Osteocyte (in vitro differentiated cells): ENCODE results near the gene HIPK2. TPM values are rescaled to one million over a fixed set of nuclear protein-coding genes. Genes with fewer than 3 reads are reported as not detected.

Source experiments
- DNase-seq: peaks from one replicate; pipeline ENCODE4 v3.0.0; 2021; ENCODE audit warnings: mixed read lengths; ENCODE audit not compliant: unreplicated experiment; ENCODE audit errors: extremely low spot score
- H3K27ac Mint-ChIP-seq: one replicate; pipeline ENCODE4 v1.8.0; 2021; ENCODE audit warnings: mild to moderate bottlenecking, mixed read lengths; ENCODE audit not compliant: unreplicated experiment
- H3K27me3 Mint-ChIP-seq: one replicate; pipeline ENCODE4 v1.8.0; 2021; ENCODE audit warnings: mixed read lengths; ENCODE audit not compliant: unreplicated experiment
- H3K36me3 Mint-ChIP-seq: one replicate; pipeline ENCODE4 v1.8.0; 2021; ENCODE audit warnings: mixed read lengths; ENCODE audit not compliant: unreplicated experiment
- H3K4me1 Mint-ChIP-seq: one replicate; pipeline ENCODE4 v1.8.0; 2021; ENCODE audit warnings: mixed read lengths; ENCODE audit not compliant: unreplicated experiment
- H3K4me3 Mint-ChIP-seq: one replicate; pipeline ENCODE4 v1.8.0; 2021; ENCODE audit warnings: mild to moderate bottlenecking, moderate library complexity, mixed read lengths; ENCODE audit not compliant: unreplicated experiment
- H3K9me3 Mint-ChIP-seq: one replicate; pipeline ENCODE4 v1.8.0; 2021; ENCODE audit warnings: mixed read lengths; ENCODE audit not compliant: unreplicated experiment
- total RNA-seq: library from RNA; stranded (reverse); gene quantifications from 2 replicates; pipeline ENCODE4 v1.2.1, GENCODE V29; 2021
- TF ChIP-seq, protein P1 (sequence below): fragments of 200-600 bp; sonication (generic); IDR thresholded peaks from 2 replicates; pipeline ENCODE4 v1.5.0; 2021; ENCODE audit warnings: antibody characterized with exemption, mild to moderate bottlenecking, moderate library complexity

The HIPK2 gene
- total RNA-seq, 1 donor from 2014 or later = 90.8 TPM

DNA sequence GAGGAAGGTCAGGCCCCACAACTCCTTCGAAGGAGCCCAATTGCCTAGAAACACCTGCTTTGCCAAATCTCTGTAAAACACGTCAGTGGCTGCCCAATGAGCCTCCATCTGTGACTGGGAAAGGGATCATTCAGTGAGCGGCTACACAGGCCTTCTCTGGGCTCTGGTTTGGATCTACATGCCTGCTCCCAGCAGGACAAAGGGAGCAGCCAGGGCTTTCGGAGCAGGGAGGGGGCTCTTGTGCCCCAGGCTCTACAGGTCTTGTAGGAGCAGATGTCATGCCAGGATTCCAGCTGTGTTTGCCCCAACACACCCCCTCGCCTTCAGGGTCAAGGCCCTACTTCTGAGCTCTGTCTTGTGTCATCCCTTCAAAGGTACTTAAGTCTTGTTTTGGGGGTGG lies 180.8 kb downstream of the HIPK2 start:
- no peaks in the 10 kb centered on the region for H3K9me3 Mint-ChIP-seq
- TF ChIP-seq, protein P1, sequence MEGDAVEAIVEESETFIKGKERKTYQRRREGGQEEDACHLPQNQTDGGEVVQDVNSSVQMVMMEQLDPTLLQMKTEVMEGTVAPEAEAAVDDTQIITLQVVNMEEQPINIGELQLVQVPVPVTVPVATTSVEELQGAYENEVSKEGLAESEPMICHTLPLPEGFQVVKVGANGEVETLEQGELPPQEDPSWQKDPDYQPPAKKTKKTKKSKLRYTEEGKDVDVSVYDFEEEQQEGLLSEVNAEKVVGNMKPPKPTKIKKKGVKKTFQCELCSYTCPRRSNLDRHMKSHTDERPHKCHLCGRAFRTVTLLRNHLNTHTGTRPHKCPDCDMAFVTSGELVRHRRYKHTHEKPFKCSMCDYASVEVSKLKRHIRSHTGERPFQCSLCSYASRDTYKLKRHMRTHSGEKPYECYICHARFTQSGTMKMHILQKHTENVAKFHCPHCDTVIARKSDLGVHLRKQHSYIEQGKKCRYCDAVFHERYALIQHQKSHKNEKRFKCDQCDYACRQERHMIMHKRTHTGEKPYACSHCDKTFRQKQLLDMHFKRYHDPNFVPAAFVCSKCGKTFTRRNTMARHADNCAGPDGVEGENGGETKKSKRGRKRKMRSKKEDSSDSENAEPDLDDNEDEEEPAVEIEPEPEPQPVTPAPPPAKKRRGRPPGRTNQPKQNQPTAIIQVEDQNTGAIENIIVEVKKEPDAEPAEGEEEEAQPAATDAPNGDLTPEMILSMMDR = no peak
- H3K4me3 Mint-ChIP-seq = no peak overlapping the region
- peak; percentile 77 for DNase-seq
- H3K27me3 Mint-ChIP-seq = no peaks in the 10 kb centered on the region
- H3K27ac Mint-ChIP-seq = no peak overlapping the region
- H3K36me3 Mint-ChIP-seq = peaks cover 50% of the 10 kb centered on the region
- H3K4me1 Mint-ChIP-seq = peaks cover 3% of the 10 kb centered on the region

DNA sequence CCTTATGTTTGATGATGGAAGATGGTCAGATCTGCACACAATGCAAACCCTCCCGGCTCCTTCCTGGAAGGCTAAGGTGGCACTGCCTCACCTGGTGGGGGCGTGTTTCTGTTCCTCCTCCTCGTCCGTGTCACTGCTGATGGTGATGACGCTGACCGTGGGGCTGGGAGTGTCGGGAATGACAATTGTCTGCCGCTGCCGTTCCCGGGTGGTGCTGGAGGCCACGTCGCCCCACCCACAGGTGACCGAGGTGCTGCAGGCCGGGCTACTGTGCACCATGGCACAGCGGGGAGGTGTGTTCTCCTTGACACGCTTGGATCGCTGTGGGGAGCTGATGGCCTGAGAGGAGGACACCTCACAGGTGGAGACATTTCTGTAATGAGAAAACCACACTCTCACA lies 181.2 kb downstream of the HIPK2 start:
- H3K36me3 Mint-ChIP-seq = peaks cover 50% of the 10 kb centered on the region
- H3K27me3 Mint-ChIP-seq = no peaks in the 10 kb centered on the region
- TF ChIP-seq, protein P1 = no peak
- H3K4me1 Mint-ChIP-seq = peaks cover 3% of the 10 kb centered on the region
- H3K27ac Mint-ChIP-seq = no peak overlapping the region
- no peaks in the 10 kb centered on the region for H3K9me3 Mint-ChIP-seq
- DNase-seq = peak; percentile 70
- H3K4me3 Mint-ChIP-seq = no peak overlapping the region

DNA sequence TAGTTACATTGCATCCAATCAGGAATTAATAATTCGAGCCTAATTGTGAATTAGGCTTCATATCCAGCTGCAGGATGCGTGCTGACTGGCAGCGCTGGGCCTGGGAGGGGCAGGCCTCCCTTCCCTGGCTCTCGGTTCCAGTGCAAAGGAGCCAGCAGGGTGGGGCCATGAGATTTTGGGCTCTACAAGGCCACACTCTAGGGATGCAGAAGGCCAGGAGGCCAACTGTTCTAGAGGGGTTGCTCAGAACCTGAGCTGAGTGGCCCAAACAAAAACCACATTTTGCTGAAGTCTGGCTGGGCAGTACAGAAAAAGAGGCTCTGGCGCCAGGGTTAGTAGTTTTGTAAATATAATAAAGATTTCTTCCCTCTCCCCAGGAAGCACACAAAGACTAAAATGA lies 182.0 kb downstream of the HIPK2 start:
- no peak overlapping the region for H3K27ac Mint-ChIP-seq
- no peak overlapping the region for H3K4me3 Mint-ChIP-seq
- H3K9me3 Mint-ChIP-seq = no peaks in the 10 kb centered on the region
- H3K27me3 Mint-ChIP-seq = no peaks in the 10 kb centered on the region
- H3K36me3 Mint-ChIP-seq = peaks cover 55% of the 10 kb centered on the region
- no peak for DNase-seq
- TF ChIP-seq, protein P1 = no peak
- H3K4me1 Mint-ChIP-seq = peaks cover 3% of the 10 kb centered on the region

DNA sequence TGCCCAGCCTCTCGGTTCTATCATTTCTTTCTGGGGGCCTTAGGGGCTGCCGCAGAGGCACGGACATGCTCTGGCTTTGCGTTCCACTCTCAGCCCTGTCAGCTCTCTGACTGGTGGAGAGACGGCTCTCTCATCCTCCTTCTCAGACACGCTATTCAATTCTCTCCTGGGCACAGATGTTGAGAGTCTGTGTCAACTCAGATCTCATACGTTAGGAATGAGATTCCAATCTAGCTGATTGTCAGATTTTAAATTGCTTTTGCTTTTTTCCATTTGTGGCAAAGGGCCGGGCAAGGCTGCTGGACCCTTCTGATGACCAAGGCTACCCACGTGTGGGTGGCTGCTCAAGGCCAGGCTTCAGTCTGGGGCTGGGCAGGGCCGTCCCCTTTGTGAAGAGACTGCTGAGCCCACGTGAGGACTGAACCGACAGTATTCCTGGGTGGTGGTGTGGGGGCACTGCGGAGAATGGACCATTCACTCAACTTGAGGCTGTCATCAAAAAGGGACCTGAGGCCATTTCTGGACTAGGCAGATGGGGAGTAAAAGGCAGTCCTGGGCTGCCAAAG lies 182.8 kb downstream of the HIPK2 start:
- peak; percentile 67 for DNase-seq
- Mint-ChIP-seq H3K27ac (peak overlapping the region; percentile 27), H3K9me3 (no peaks in the 10 kb centered on the region), H3K4me1 (peaks cover 3% of the 10 kb centered on the region), H3K27me3 (no peaks in the 10 kb centered on the region), H3K36me3 (peaks cover 48% of the 10 kb centered on the region), H3K4me3 (no peak overlapping the region)
- TF ChIP-seq, protein P1 = no peak

DNA sequence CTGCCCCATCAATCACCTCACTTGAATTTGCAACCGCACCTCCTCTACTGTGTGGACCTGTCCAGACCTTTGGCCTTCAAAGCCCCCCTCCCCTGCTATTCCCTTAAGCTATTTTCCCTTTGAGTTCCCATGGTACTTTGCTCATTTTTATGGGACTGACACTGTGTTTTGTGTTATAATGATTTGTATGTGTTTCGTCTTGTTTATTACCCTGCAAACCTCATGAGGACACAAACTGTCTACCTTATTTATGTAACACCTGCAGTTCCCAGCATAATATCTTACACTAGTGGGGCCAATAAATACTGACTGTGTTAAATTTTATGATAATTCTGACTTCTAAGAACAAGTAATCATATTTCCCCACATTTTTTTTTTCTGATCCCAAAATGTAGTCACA lies 183.7 kb downstream of the HIPK2 start:
- TF ChIP-seq, protein P1 = no peak
- Mint-ChIP-seq H3K36me3 (peaks cover 44% of the 10 kb centered on the region), H3K27me3 (no peaks in the 10 kb centered on the region), H3K4me3 (no peak overlapping the region), H3K27ac (no peak overlapping the region), H3K4me1 (no peaks in the 10 kb centered on the region), H3K9me3 (no peaks in the 10 kb centered on the region)
- no peak for DNase-seq
